SK-N-SH treated with all-trans-retinoic acid at 6 μM for 48 hours (cell line): Measurements from ENCODE around the gene PMPCA.

Source experiments
- ATAC-seq: fragments of 200-7000 bp; cut with Tn5 transposase; 3 replicates; pipeline ENCODE4 v1.9.1; 2020; ENCODE audit warnings: mild to moderate bottlenecking, moderate library complexity
- ARNTL ChIP-seq: fragments of 450-650 bp; formaldehyde crosslinking; IDR thresholded peaks from 2 replicates; pipeline ENCODE4 v1.5.0; 2020; ENCODE audit warnings: low read depth, mild to moderate bottlenecking, moderate library complexity, borderline replicate concordance
- BACH2 ChIP-seq: fragments of 250-450 bp; sonication (Bioruptor Pico); IDR thresholded peaks from 2 replicates; pipeline ENCODE4 v1.9.0; 2021; ENCODE audit warnings: mild to moderate bottlenecking, borderline replicate concordance
- CSDC2 ChIP-seq: fragments of 250-450 bp; sonication (Bioruptor Pico); IDR thresholded peaks from 2 replicates; pipeline ENCODE4 v1.5.0; 2020; ENCODE audit warnings: mild to moderate bottlenecking, moderate library complexity
- CSRNP3 ChIP-seq: fragments of 250-450 bp; sonication (Bioruptor Pico); IDR thresholded peaks from 2 replicates; pipeline ENCODE4 v1.5.1; 2021; ENCODE audit warnings: mild to moderate bottlenecking, moderate library complexity
- ESRRG ChIP-seq: fragments of 250-450 bp; sonication (Bioruptor Pico); IDR thresholded peaks from 2 replicates; pipeline ENCODE4 v1.6.1; 2021; ENCODE audit warnings: mild to moderate bottlenecking
- GLIS3 ChIP-seq: fragments of 250-450 bp; sonication (Bioruptor Pico); IDR thresholded peaks from 2 replicates; pipeline ENCODE4 v1.5.0; 2020; ENCODE audit warnings: mild to moderate bottlenecking, moderate library complexity
- ISL1 ChIP-seq: fragments of 250-450 bp; sonication (Bioruptor Pico); IDR thresholded peaks from 2 replicates; pipeline ENCODE4 v2.1.2; 2022; ENCODE audit warnings: mild to moderate bottlenecking, moderate library complexity
- PATZ1 ChIP-seq: fragments of 250-450 bp; sonication (Bioruptor Pico); IDR thresholded peaks from 2 replicates; pipeline ENCODE4 v1.8.0; 2020; ENCODE audit warnings: mild to moderate bottlenecking, moderate library complexity, borderline replicate concordance
- POU6F1 ChIP-seq: fragments of 250-450 bp; sonication (Bioruptor Pico); IDR thresholded peaks from 2 replicates; pipeline ENCODE4 v1.8.0; 2021; ENCODE audit warnings: low read depth, mild to moderate bottlenecking, moderate library complexity, borderline replicate concordance
- PPARA ChIP-seq: fragments of 250-450 bp; sonication (Bioruptor Pico); IDR thresholded peaks from 2 replicates; pipeline ENCODE4 v1.5.0; 2020; ENCODE audit warnings: mild to moderate bottlenecking, borderline replicate concordance
- RARB ChIP-seq: fragments of 250-450 bp; sonication (Bioruptor Pico); IDR thresholded peaks from 2 replicates; pipeline ENCODE4 v1.8.0; 2021; ENCODE audit warnings: mild to moderate bottlenecking, moderate library complexity
- SNAI2 ChIP-seq: fragments of 250-450 bp; sonication (Bioruptor Pico); IDR thresholded peaks from 2 replicates; pipeline ENCODE4 v1.5.0; 2020; ENCODE audit warnings: mild to moderate bottlenecking, moderate library complexity
- TCF4 ChIP-seq: fragments of 250-450 bp; sonication (Bioruptor Pico); IDR thresholded peaks from 2 replicates; pipeline ENCODE4 v1.8.0; 2021; ENCODE audit warnings: mild to moderate bottlenecking, moderate library complexity, borderline replicate concordance
- TOX ChIP-seq: fragments of 250-450 bp; sonication (Bioruptor Pico); IDR thresholded peaks from 2 replicates; pipeline ENCODE4 v1.8.0; 2021; ENCODE audit warnings: mild to moderate bottlenecking, moderate library complexity, borderline replicate concordance
- TSHZ2 ChIP-seq: fragments of 250-450 bp; sonication (Bioruptor Pico); IDR thresholded peaks from 2 replicates; pipeline ENCODE4 v1.5.0; 2020; ENCODE audit warnings: mild to moderate bottlenecking, moderate library complexity
- ZC3H10 ChIP-seq: fragments of 250-450 bp; sonication (Bioruptor Pico); IDR thresholded peaks from 2 replicates; pipeline ENCODE4 v1.5.1; 2021; ENCODE audit warnings: mild to moderate bottlenecking, moderate library complexity
- ZFP3 ChIP-seq: fragments of 250-450 bp; sonication (Bioruptor Pico); IDR thresholded peaks from 2 replicates; pipeline ENCODE4 v1.5.0; 2020; ENCODE audit warnings: mild to moderate bottlenecking, moderate library complexity
- ZFP30 ChIP-seq: fragments of 450-650 bp; formaldehyde crosslinking; IDR thresholded peaks from 2 replicates; pipeline ENCODE4 v1.5.0; 2022; ENCODE audit warnings: mild to moderate bottlenecking, moderate library complexity
- ZNF565 ChIP-seq: fragments of 450-650 bp; formaldehyde crosslinking; conservative IDR thresholded peaks from 2 replicates; pipeline ENCODE4 v1.5.0; 2020; ENCODE audit warnings: low read depth, mild to moderate bottlenecking, moderate library complexity
- ZNF70 ChIP-seq: fragments of 450-650 bp; formaldehyde crosslinking; IDR thresholded peaks from 2 replicates; pipeline ENCODE4 v1.5.0; 2020; ENCODE audit warnings: mild to moderate bottlenecking, moderate library complexity
- ZNF8 ChIP-seq: fragments of 450-650 bp; formaldehyde crosslinking; IDR thresholded peaks from 2 replicates; pipeline ENCODE4 v1.5.0; 2020; ENCODE audit warnings: mild to moderate bottlenecking, moderate library complexity

PMPCA gene

GRCh38 chr9:136397643-136398042, 12.8 kb upstream of the PMPCA start:
- no peak for ATAC-seq
- TF ChIP-seq ZC3H10 (CRISPR knock-in tag) (no peak), PPARA (CRISPR knock-in tag) (no peak), TSHZ2 (CRISPR knock-in tag) (no peak), BACH2 (CRISPR knock-in tag) (no peak), ARNTL (CRISPR knock-in tag) (no peak), ZNF565 (CRISPR knock-in tag) (no peak)

- ATAC-seq = no peak
- TF ChIP-seq CSRNP3 (CRISPR knock-in tag) (no peak), RARB (CRISPR knock-in tag) (no peak), TOX (CRISPR knock-in tag) (no peak), ESRRG (CRISPR knock-in tag) (no peak), PPARA (CRISPR knock-in tag) (no peak), ZFP3 (CRISPR knock-in tag) (no peak)
- TF ChIP-seq, all 23 proteins: peak for 0
Measured at GRCh38 chr9:136398286-136398685, 12.2 kb upstream of the PMPCA start.

GRCh38 chr9:136399176-136400037, 11.1 kb upstream of the PMPCA start:
- TF ChIP-seq GLIS3 (CRISPR knock-in tag) (no peak), ZFP30 (CRISPR knock-in tag) (no peak), PPARA (CRISPR knock-in tag) (no peak), ARNTL (CRISPR knock-in tag) (no peak), SNAI2 (CRISPR knock-in tag) (no peak), CSDC2 (no peak), TOX (CRISPR knock-in tag) (no peak), ZNF70 (CRISPR knock-in tag) (no peak), ZNF565 (CRISPR knock-in tag) (no peak), CSRNP3 (CRISPR knock-in tag) (no peak), ZFP3 (CRISPR knock-in tag) (no peak), ZNF8 (no peak), TCF4 (CRISPR knock-in tag) (no peak), ISL1 (no peak), PATZ1 (CRISPR knock-in tag) (no peak), TSHZ2 (CRISPR knock-in tag) (no peak), BACH2 (CRISPR knock-in tag) (no peak), ZC3H10 (CRISPR knock-in tag) (no peak), POU6F1 (no peak)
- peak; percentile 35 for ATAC-seq
